ENCODE results near the gene ACSL3.

ACSL3 gene

GRCh38 chr2:222883420-222883819 is 22.6 kb downstream of the ACSL3 start:
- no peak for DNase-seq

DNA sequence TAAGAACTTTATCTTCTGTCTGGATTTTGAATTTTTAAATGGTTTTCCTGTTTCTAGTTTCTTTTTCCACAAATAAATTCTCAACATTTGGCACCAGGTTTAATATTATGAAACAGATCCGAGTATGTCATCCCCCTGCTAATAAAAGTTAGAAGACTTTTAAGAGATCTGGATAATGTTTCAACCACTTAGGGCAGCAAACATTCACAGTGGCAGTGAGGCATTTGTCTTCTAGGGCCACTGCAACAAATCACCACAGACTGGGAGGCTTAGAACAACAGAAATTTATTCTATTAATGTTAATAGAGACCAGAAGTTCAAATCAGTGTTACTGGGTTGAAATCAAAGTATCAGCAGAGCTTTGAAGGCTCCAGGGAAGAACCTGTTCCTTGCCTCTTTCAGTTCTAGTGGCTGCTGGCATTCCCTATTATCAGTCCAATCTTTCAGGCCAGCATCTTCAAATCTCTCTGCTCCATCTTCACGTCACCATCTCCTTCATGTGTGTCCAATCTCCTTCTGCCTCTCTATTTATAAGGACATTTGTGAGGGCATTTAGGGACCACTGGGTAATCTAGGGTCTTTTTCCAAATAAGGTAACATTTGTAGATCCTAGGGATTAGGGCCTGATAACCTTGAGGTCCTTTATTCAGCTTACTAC is 23.4 kb downstream of the ACSL3 start:
- DNase-seq, result no peak

- DNase-seq, result peak in 1 of 2 experiments; percentile 54
Observed at GRCh38 chr2:222884805-222885424, 24.1 kb downstream of the ACSL3 start.

- DNase-seq, result no peak
Observed at GRCh38 chr2:222887124-222887523, 26.3 kb downstream of the ACSL3 start.

DNA sequence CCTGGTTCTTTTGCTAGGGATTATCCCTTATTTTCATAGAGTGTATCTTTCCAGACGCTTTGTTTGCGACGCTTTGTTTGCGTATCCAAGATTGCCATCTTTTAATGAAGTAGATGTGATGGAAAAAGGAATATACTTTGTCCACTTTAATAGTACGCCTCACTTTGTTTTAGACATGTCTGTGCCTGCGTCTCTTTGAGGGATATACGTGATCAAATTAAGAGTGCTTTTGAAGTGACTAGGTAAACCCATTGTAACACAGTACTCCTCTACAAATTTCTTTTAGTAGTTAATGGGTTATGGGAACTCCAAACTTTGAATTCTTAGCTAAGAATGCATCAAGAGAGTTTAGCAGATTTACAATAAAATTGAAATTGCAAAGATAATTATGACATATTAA is 27.9 kb downstream of the ACSL3 start:
- no peak for DNase-seq

- no peak for DNase-seq
Observed at GRCh38 chr2:222891890-222892289, 31.1 kb downstream of the ACSL3 start.

GRCh38 chr2:222892321-222892720 is 31.5 kb downstream of the ACSL3 start:
- no peak for DNase-seq

GRCh38 chr2:222892761-222893160 is 31.9 kb downstream of the ACSL3 start:
- no peak for DNase-seq

DNA sequence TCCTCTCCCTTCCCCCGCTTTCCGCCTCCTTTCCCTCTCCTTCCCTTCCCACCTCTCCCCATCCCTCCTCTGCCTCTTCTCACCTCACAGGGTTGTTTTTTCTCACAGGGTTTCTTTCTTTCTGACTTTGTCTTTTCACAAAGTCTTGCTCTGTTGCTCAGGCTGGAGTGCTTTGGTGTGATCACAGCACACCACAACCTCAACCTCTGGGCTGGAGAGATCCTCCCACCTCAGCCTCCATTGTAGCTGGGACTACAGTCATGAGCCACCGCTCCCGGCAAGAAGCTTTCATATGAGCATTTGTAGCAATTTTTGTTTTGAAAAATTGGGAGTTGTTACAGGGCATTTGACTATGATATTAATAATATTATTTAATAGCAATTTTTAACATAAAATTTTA is 32.9 kb downstream of the ACSL3 start:
- DNase-seq, result no peak

GRCh38 chr2:222895144-222895543 is 34.3 kb downstream of the ACSL3 start:
- no peak for DNase-seq

- DNase-seq, result no peak
Observed at GRCh38 chr2:222897898-222898297, 37.1 kb downstream of the ACSL3 start.

DNA sequence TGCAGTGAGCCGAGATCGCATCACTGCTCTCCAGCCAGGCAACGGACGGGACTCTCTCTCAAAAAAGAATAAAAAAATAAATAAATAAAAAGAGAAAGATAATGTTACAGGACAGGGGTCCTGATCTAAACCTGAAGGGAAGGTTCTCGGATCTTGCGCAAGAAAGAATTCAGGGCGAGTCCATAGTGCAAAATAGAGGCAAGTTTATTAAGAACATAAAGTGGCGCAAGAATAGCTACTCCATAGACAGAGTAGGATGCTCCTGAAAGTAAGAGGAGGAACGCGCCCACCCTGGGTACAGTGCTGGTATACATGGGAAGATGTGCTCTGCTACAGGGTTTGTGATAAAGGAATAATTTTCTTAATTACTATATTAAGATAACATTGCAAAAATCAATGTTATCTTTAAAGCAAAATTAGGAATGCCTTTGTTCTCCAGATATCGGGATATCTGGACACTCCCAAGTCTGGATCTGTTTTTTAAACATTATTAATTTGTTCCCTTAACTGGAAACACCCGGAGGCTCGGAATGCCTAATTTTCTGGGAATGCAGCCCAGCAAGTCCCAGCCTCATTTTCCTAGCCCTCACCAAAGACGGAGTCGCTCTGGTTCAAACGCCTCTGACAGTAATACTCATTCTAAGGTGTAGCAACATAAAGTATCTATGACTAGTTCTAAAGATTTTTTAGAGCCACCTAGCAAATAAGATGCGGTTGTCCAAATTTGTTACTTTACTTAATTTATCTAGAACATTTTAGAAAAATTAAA is 38.8 kb downstream of the ACSL3 start:
- DNase-seq, result no peak

DNA sequence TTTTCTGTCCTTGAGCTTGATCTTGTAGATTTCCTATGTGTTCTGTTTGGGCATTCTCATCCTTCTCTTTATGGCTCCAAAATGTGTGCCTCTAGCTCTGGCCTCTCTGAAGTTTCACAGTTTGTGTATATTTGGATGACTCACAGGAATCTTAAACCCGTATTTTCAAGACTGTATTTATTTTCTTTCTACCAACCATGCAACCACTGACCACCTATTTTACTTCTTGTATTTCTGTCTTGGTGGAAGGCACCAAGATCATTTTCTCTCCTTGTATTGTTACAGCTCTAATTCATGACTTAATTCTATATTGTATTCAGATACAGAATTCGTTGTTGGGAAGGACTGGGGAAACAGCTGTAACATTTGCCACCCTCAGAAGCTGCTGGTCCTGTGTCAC is 39.5 kb downstream of the ACSL3 start:
- no peak for DNase-seq

DNA sequence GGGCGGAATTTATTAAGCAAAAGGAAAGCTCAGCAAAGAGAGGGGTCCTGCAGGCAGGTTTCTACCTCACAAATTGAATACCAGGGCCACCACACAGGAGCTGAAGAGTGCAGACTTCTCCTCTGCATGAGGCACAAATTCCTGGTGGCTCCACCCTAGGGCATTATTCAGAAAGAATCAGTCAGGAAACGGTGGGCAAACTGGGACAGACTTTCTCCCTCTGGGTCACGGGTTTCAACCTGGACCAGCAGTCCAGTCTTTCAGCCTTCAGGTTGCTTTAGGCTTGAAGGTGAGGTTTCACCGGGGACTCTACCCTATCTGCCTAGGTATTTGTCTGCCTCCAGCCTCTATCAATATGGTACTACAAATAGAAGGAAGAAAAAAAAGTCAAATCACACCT is 41.8 kb downstream of the ACSL3 start:
- DNase-seq, result no peak

- DNase-seq, result peak; percentile 23 to 57
Observed at GRCh38 chr2:222903234-222904220, 42.7 kb downstream of the ACSL3 start.

DNA sequence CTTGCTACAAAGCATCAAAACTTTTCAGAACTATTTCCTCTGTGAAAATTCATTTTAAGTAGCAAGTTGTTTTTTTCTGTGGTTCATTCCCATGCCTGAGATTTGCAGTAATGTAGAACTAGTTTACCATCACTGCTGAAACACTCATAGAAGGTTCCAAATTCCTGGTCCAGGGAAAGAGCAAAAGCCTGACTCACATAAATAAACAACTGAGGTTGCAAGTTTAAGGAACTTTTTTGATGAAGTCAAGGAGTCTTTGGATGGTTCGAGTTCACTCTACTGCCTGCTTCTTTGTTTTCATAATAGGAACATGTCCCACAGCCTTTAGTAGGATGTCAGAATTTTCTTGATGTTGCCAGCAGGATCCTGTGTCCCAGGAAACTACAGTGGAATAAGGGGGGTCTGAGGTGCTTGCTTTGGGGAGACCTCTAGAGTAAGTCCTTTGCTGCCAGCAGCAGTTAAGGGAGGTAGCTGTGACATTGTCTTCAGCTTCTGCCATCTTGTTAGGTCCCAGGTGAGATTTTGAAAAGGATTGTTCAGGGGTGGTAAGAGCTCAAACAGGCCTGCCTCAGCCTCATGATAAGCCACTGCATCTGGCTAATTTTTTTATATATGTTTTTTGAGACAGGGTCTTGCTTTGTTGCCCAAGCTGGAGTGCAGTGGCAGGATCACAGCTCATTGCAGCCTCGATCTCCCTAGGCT is 43.9 kb downstream of the ACSL3 start:
- no peak for DNase-seq

DNA sequence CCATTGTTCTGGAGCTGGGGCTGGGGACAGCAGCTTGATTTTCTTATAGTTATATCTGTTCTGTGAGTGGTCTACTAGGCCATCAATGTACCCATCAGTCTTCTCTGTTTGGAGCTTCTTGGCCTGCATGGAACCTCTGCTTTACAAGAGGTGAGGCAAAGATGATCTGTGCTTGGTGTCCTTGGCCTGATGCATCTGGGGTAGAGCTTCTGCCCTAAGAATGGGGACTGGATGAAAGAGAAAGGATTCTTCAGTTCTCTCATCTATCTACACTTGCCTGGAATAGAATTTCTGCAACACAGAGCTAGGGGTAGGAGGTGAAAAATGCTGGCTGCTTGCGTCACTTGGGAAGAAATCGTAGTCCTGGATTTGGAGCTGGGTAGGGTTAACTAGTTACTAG is 46.2 kb downstream of the ACSL3 start:
- DNase-seq, result no peak

- DNase-seq, result no peak
Observed at GRCh38 chr2:222907790-222908441, 47.1 kb downstream of the ACSL3 start.

DNA sequence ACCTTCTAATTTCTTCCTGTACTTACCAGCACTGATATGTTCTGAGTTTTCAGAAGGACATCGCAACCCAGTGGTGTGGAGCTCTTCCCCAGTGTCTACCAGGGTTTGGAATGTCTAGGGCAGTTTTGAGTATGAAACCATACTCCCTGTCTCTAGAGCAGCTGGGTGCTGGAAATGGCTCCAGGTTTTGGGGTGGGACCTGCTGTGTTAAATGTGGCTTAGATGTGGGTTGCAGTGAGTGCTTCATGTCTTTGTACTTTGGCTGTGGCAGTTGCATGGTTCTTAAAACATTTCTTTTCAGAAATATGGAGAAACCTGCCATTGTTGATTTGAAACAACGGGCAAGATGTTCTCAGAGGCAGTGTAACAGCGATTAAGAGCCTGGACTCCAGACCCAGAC is 48.5 kb downstream of the ACSL3 start:
- no peak for DNase-seq

DNA sequence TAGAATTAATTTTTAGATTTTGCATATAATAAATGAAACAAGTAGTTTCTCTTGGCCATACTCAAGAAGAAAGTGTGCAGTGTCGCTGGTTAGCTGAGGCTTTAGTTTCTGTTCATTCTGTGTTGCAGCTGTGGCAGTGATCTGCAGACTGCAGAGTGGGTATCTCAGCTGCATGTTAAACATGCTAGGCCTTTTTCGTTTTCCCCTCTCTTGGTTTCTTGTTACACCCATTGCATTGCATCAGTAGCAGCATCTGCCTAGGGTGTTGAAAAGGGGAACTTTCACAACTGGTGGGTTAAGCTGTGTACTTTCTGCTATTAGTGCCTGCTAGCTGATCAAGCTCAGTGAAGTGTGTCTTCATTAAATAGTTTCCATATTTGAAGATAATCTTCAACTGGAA is 51.3 kb downstream of the ACSL3 start:
- no peak for DNase-seq

GRCh38 chr2:222912776-222913175 is 51.9 kb downstream of the ACSL3 start:
- no peak for DNase-seq
